A549 (cell line): ENCODE results near the gene LEO1. TPM values are rescaled to one million over a fixed set of nuclear protein-coding genes. Genes with fewer than 3 reads are reported as not detected.
A peak's percentile ranks its signal among the peaks of the same experiment; 100 is the strongest.
"Not testable (repeated sequence)": the region's sequence is repeated elsewhere in the genome, so short reads cannot be mapped to it uniquely, and the experiment has no call there.

Source experiments
- ATAC-seq, 2 experiments: fragments of 200-7000 bp in 1 of 2; fragments of >200 bp in 1 of 2; cut with Nextera tagmentation in 1 of 2; cut with Tn5 transposase in 1 of 2; 3 replicates each; pipeline versions ENCODE4 v1.8.0 to v1.9.1; 2018 to 2020; ENCODE audit warnings: mild to moderate bottlenecking in 1 of 2, moderate library complexity in 1 of 2
- CTCF ChIA-PET: fragments of 300-600 bp; sonication (Branson Sonifier 250); formaldehyde crosslinking; extraction: SDS; loops from one replicate; lab custom pipeline; 2021; ENCODE audit warnings: antibody characterized with exemption, inconsistent platforms; lab: Yijun Ruan, JAX
- POLR2A ChIA-PET: fragments of 350-600 bp; formaldehyde crosslinking; extraction: SDS; loops from one replicate; lab custom pipeline; 2021; ENCODE audit warnings: antibody characterized with exemption, inconsistent platforms; lab: Yijun Ruan, JAX
- DNase-seq, 2 experiments: peaks; one replicate each; pipeline versions ENCODE4 v3.0.0 to v3.0.0-alpha.2; 2011 to 2016; ENCODE audit warnings: low read depth in 1 of 2, low spot score in 1 of 2
- FAIRE-seq: peaks from 2 replicates; lab custom pipeline; 2011; peaks lifted over from hg19 to GRCh38; lab: Jason Lieb, UNC
- H3K27ac ChIP-seq, 2 experiments: fragments of >200 bp; sonication (Bioruptor Twin); formaldehyde crosslinking; 3 replicates each; pipeline ENCODE4 v1.5.1; 2016 to 2017
- H3K4me1 ChIP-seq: fragments of >200 bp; sonication (Bioruptor Twin); formaldehyde crosslinking; 3 replicates; pipeline ENCODE4 v1.6.1; 2016
- H3K4me2 ChIP-seq: fragments of >200 bp; sonication (Bioruptor Twin); formaldehyde crosslinking; 3 replicates; pipeline ENCODE4 v1.6.1; 2016
- H3K4me3 ChIP-seq: fragments of >200 bp; sonication (Bioruptor Twin); formaldehyde crosslinking; 3 replicates; pipeline ENCODE4 v1.5.1; 2016
- H3K9me3 ChIP-seq: fragments of >200 bp; sonication (Bioruptor Twin); formaldehyde crosslinking; 3 replicates; pipeline ENCODE4 v1.6.1; 2016
- BCL3 ChIP-seq: fragments of >200 bp; sonication (Bioruptor Twin); formaldehyde crosslinking; IDR thresholded peaks from 3 replicates; pipeline ENCODE4 v1.6.1; 2016
- CHD2 ChIP-seq: fragments of 150-350 bp; IDR thresholded peaks from 2 replicates; pipeline ENCODE4 v1.6.1; 2014; ENCODE audit warnings: low read length; ENCODE audit not compliant: partially characterized antibody
- E2F6 ChIP-seq: IDR thresholded peaks from 2 replicates; pipeline ENCODE4 v1.6.1; 2012; ENCODE audit warnings: low read depth, borderline replicate concordance
- EP300 ChIP-seq, 2 experiments: fragments of >200 bp; sonication (Bioruptor Twin); formaldehyde crosslinking; IDR thresholded peaks; 2 replicates in 1 of 2; 3 replicates in 1 of 2; pipeline ENCODE4 v1.6.1; 2016 to 2017
- FOXS1 ChIP-seq: fragments of 250-450 bp; sonication (Bioruptor Pico); IDR thresholded peaks from 2 replicates; pipeline ENCODE4 v1.5.0; 2020; ENCODE audit warnings: mild to moderate bottlenecking, moderate library complexity
- HMGXB4 ChIP-seq: fragments of 250-450 bp; sonication (Bioruptor Pico); IDR thresholded peaks from 2 replicates; pipeline ENCODE4 v1.5.0; 2021; ENCODE audit warnings: mild to moderate bottlenecking, moderate library complexity, borderline replicate concordance
- HOXB13 ChIP-seq: fragments of 250-450 bp; sonication (Bioruptor Pico); IDR thresholded peaks from 2 replicates; pipeline ENCODE4 v1.5.0; 2020; ENCODE audit warnings: low read depth, mild to moderate bottlenecking, moderate library complexity
- KDM1A ChIP-seq: fragments of 200-600 bp; sonication (generic); IDR thresholded peaks from 2 replicates; pipeline ENCODE4 v1.6.1; 2016; ENCODE audit warnings: low read depth, mild to moderate bottlenecking
- NFE2L2 ChIP-seq: fragments of 150-350 bp; conservative IDR thresholded peaks from 2 replicates; pipeline ENCODE4 v1.6.1; 2014; ENCODE audit warnings: low read length
- NPAS2 ChIP-seq: fragments of 250-450 bp; sonication (Bioruptor Pico); IDR thresholded peaks from 2 replicates; pipeline ENCODE4 v1.8.0; 2022; ENCODE audit warnings: mild to moderate bottlenecking, moderate library complexity, borderline replicate concordance
- POLR2AphosphoS2 ChIP-seq: conservative IDR thresholded peaks from 2 replicates; pipeline ENCODE4 v1.6.1; 2012; ENCODE audit warnings: low read length, improper control_type of control experiment, inconsistent platforms
- RNF2 ChIP-seq: fragments of 200-600 bp; sonication (generic); IDR thresholded peaks from 2 replicates; pipeline ENCODE4 v1.6.1; 2016; ENCODE audit warnings: low read depth, mild to moderate bottlenecking, antibody characterized with exemption, moderate library complexity, borderline replicate concordance
- SMC3 ChIP-seq: fragments of >200 bp; sonication (Bioruptor Twin); formaldehyde crosslinking; IDR thresholded peaks from 3 replicates; pipeline ENCODE4 v1.6.1; 2018; ENCODE audit warnings: inconsistent platforms
- SREBF2 ChIP-seq: fragments of 450-650 bp; IDR thresholded peaks from 2 replicates; pipeline ENCODE4 v1.6.1; 2014; ENCODE audit warnings: mild to moderate bottlenecking, moderate library complexity
- TFCP2L1 ChIP-seq: fragments of 250-450 bp; sonication (Bioruptor Pico); IDR thresholded peaks from 2 replicates; pipeline ENCODE4 v1.5.0; 2021; ENCODE audit warnings: mild to moderate bottlenecking
- ZNF302 ChIP-seq: fragments of 250-450 bp; sonication (Bioruptor Pico); IDR thresholded peaks from 2 replicates; pipeline ENCODE4 v1.9.0; 2021; ENCODE audit warnings: inconsistent platforms, mild to moderate bottlenecking, moderate library complexity
- ZSCAN20 ChIP-seq: fragments of 250-450 bp; sonication (Bioruptor Pico); IDR thresholded peaks from 2 replicates; pipeline ENCODE4 v1.8.0; 2022; ENCODE audit warnings: mild to moderate bottlenecking, moderate library complexity
- WGBS: methylation state at CpG from one replicate; pipeline ENCODE4 v1.1.6; 2017; ENCODE audit errors: missing lambda C conversion rate; 5-methylcytosine and 5-hydroxymethylcytosine counted together
- polyA plus RNA-seq, 4 experiments: library from polyadenylated mRNA; depleted of rRNA in 3 of 4; stranded (reverse); fragments of >200 nt; fragmentation: RNase III in 1 of 4; extraction: RNeasy Plus Mini Kit Qiagen cat#74134 plus additional on column Dnase treatment in 1 of 4; gene quantifications; 2 replicates in 3 of 4; 3 replicates in 1 of 4; pipeline ENCODE4 v1.2.3, GENCODE V29; 2011 to 2017
- TF ChIP-seq, protein P1 (sequence below): fragments of >200 bp; sonication (Bioruptor Twin); formaldehyde crosslinking; IDR thresholded peaks from 2 replicates; pipeline ENCODE4 v1.6.1; 2016
- TF ChIP-seq, protein P2 (sequence below): IDR thresholded peaks from 2 replicates; pipeline ENCODE4 v1.6.1; 2012

The LEO1 gene
- polyA plus RNA-seq, 2 of the 4 experiments (the other 2 are of a cell fraction), result 22.3 to 60.3 TPM

GRCh38 chr15:52004806-52005205, 33.2 kb upstream of the LEO1 start:
- CTCF ChIA-PET, result interaction anchor here (1.3 kb wide), 1 partner anchor 13 kb away, joined by 3 read pairs; no protein-coding TSS in a partner anchor
- DNase-seq (no peak), FAIRE-seq (no peak), ATAC-seq (no peak)
- no peak overlapping the region for H3K4me2 ChIP-seq
- peaks cover 23% of the 10 kb centered on the region; the same call in 2 of the 3 replicates for H3K4me1 ChIP-seq
- H3K4me3 ChIP-seq, result no peak overlapping the region
- TF ChIP-seq RNF2 (no peak), NPAS2 (CRISPR knock-in tag) (no peak), BCL3 (no peak), NFE2L2 (no peak), SREBF2 (no peak), POLR2AphosphoS2 (no peak), HMGXB4 (CRISPR knock-in tag) (no peak), SMC3 (no peak)
- TF ChIP-seq, all 56 proteins: peak for 0
- Histone ChIP-seq H3K9me3 (no peaks in the 10 kb centered on the region), H3K27ac (no peak overlapping the region)
- POLR2A ChIA-PET, result no interaction called here
- WGBS, result 86% methylated on average over 6 of the region's 6 CpGs

- POLR2A ChIA-PET, result no interaction called here
- no peak overlapping the region for H3K4me2 ChIP-seq
- no peak overlapping the region for H3K27ac ChIP-seq
- WGBS, result 85% methylated on average over 1 of the region's 1 CpG
- DNase-seq (no peak), FAIRE-seq (no peak), ATAC-seq (no peak)
- no peak overlapping the region for H3K4me3 ChIP-seq
- H3K4me1 ChIP-seq, result peaks cover 15% of the 10 kb centered on the region; the same call in 2 of the 3 replicates
- CTCF ChIA-PET, result interaction anchor here (0.6 to 1.3 kb wide), 5 partner anchors 12 to 464 kb away, joined by 3 to 4 read pairs (median 3); no protein-coding TSS in a partner anchor
- TF ChIP-seq ZNF302 (CRISPR knock-in tag), result no peak
- TF ChIP-seq, protein P1, sequence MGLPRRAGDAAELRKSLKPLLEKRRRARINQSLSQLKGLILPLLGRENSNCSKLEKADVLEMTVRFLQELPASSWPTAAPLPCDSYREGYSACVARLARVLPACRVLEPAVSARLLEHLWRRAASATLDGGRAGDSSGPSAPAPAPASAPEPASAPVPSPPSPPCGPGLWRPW, result no peak
- no peak for TF ChIP-seq HOXB13
- no peak for TF ChIP-seq ZSCAN20 (CRISPR knock-in tag)
- no peak for TF ChIP-seq KDM1A
- TF ChIP-seq, protein P2, sequence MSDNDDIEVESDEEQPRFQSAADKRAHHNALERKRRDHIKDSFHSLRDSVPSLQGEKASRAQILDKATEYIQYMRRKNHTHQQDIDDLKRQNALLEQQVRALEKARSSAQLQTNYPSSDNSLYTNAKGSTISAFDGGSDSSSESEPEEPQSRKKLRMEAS, result no peak
- no peak for TF ChIP-seq E2F6
- no peak for TF ChIP-seq FOXS1 (CRISPR knock-in tag)
- TF ChIP-seq RNF2, result no peak
- no peak for TF ChIP-seq TFCP2L1 (CRISPR knock-in tag)
- no peak for TF ChIP-seq EP300 (IDR thresholded peaks at IDR 0.05)
- no peaks in the 10 kb centered on the region for H3K9me3 ChIP-seq
Observed at GRCh38 chr15:52003710-52004109, 32.1 kb upstream of the LEO1 start.

DNA sequence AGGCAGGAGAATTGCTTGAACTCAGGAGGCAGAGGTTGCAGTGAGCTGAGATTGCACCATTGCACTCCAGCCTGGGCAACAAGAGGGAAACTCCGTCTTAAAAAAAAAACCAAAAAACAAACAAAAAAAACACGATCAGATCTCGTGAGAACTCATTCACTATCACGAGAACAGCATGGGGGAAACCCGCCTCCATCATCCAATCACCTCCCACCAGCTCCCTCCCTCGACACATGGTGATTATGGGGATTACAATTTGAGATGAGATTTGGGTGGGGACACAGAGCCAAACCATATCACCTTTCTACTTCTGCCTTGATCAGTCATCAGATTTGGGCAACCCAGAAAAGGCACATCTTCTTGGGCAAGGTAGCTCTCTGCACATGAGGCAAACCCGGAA, 31.5 kb upstream of the LEO1 start:
- H3K27ac ChIP-seq, H3K4me2 ChIP-seq, FAIRE-seq, H3K9me3 ChIP-seq, POLR2A ChIA-PET, ATAC-seq, H3K4me3 ChIP-seq, DNase-seq: not testable (repeated sequence)
- TF ChIP-seq CHD2, result peak; percentile 29
- 76% methylated on average over 7 of the region's 7 CpGs for WGBS
- peaks cover 14% of the 10 kb centered on the region; the same call in 1 of the 3 replicates for H3K4me1 ChIP-seq
- CTCF ChIA-PET, result interaction anchor here (0.6 kb wide), 1 partner anchor 465 kb away, joined by 4 read pairs; no protein-coding TSS in a partner anchor
